Glutamatergic neuron (in vitro differentiated cells): Measurements from ENCODE around the gene PPIB. TPM values are rescaled to one million over a fixed set of nuclear protein-coding genes. Genes with fewer than 3 reads are reported as not detected.

Experiments used
- DNase-seq: peaks from one replicate; pipeline ENCODE4 v3.0.0; 2022
- H3K27ac Mint-ChIP-seq: one replicate; pipeline ENCODE4 v1.8.0; 2020; ENCODE audit warnings: mild to moderate bottlenecking, mixed read lengths, inconsistent platforms; ENCODE audit not compliant: unreplicated experiment
- H3K27me3 Mint-ChIP-seq: one replicate; pipeline ENCODE4 v1.8.0; 2020; ENCODE audit warnings: mild to moderate bottlenecking, moderate library complexity, mixed read lengths, inconsistent platforms; ENCODE audit not compliant: unreplicated experiment
- H3K36me3 Mint-ChIP-seq: one replicate; pipeline ENCODE4 v1.8.0; 2020; ENCODE audit warnings: mild to moderate bottlenecking, mixed read lengths, inconsistent platforms; ENCODE audit not compliant: unreplicated experiment
- H3K4me1 Mint-ChIP-seq: one replicate; pipeline ENCODE4 v1.8.0; 2020; ENCODE audit warnings: mild to moderate bottlenecking, low read depth, mixed read lengths, inconsistent platforms; ENCODE audit not compliant: unreplicated experiment
- H3K4me3 Mint-ChIP-seq: one replicate; pipeline ENCODE4 v1.8.0; 2020; ENCODE audit warnings: mild to moderate bottlenecking, mixed read lengths, inconsistent platforms; ENCODE audit not compliant: unreplicated experiment
- H3K9me3 Mint-ChIP-seq: one replicate; pipeline ENCODE4 v1.8.0; 2020; ENCODE audit warnings: mild to moderate bottlenecking, moderate library complexity, mixed read lengths, inconsistent platforms; ENCODE audit not compliant: unreplicated experiment
- total RNA-seq: library from RNA; stranded (reverse); fragmentation: NEBNext Ultra II Directional; extraction: Animal tissue kit (Norgen Biotek cat#: 25700); gene quantifications from one replicate; pipeline ENCODE4 v1.2.1, GENCODE V29; 2021; ENCODE audit not compliant: unreplicated experiment
- TF ChIP-seq, protein P1 (sequence below): fragments of 200-600 bp; sonication (generic); IDR thresholded peaks from one replicate; pipeline ENCODE4 v1.5.0; 2021; ENCODE audit not compliant: partially characterized antibody, unreplicated experiment

Gene PPIB
- total RNA-seq, 1 donor from 2014 or later = 228 TPM

DNA sequence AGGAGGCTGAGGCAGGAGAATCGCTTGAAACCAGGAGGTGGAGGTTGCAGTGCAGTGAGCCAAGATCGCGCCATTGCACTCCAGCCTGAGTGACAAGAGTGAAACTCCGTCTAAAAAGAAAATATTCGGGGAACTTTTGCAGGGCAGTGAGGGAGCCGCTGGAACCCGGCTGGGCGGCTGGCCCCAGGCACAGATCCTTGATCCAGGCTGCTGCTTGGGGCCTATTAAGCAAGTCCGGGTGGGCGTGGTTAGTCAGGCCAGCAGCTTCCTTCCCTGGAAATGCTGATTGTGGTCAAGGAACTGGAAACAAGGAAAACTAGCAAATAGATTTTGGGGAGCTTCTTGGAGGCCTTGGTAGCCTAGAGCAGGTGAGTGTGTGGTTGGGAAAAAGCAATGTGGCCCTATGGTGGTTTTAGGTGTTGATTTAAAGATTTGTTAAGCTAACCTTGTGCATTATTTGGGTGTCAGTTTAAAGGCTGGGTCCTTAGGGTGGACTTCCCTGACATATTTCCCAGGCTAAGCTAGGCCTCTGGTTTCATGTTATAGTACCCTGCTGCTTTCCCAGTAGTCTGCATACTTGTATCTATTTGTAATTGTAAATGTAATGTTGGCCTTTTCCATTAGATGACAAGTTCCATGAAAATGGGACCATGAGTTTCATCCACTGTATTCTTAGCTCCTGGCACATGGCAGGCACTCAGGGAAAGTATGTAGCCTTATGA lies 29.0 kb downstream of the PPIB start:
- no peaks in the 10 kb centered on the region for H3K27me3 Mint-ChIP-seq

GRCh38 chr15:64132217-64132616 lies 30.6 kb downstream of the PPIB start:
- no peak overlapping the region for H3K4me3 Mint-ChIP-seq
- H3K27me3 Mint-ChIP-seq = no peaks in the 10 kb centered on the region
- H3K9me3 Mint-ChIP-seq = no peaks in the 10 kb centered on the region
- peaks cover 4% of the 10 kb centered on the region for H3K36me3 Mint-ChIP-seq
- H3K27ac Mint-ChIP-seq = no peak overlapping the region
- TF ChIP-seq, protein P1, sequence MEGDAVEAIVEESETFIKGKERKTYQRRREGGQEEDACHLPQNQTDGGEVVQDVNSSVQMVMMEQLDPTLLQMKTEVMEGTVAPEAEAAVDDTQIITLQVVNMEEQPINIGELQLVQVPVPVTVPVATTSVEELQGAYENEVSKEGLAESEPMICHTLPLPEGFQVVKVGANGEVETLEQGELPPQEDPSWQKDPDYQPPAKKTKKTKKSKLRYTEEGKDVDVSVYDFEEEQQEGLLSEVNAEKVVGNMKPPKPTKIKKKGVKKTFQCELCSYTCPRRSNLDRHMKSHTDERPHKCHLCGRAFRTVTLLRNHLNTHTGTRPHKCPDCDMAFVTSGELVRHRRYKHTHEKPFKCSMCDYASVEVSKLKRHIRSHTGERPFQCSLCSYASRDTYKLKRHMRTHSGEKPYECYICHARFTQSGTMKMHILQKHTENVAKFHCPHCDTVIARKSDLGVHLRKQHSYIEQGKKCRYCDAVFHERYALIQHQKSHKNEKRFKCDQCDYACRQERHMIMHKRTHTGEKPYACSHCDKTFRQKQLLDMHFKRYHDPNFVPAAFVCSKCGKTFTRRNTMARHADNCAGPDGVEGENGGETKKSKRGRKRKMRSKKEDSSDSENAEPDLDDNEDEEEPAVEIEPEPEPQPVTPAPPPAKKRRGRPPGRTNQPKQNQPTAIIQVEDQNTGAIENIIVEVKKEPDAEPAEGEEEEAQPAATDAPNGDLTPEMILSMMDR = no peak
- no peaks in the 10 kb centered on the region for H3K4me1 Mint-ChIP-seq
- DNase-seq = no peak

More for the DNA sequence above, 29.0 kb downstream of the PPIB start:
- TF ChIP-seq, protein P1 = no peak
- no peak overlapping the region for H3K27ac Mint-ChIP-seq
- H3K9me3 Mint-ChIP-seq = no peaks in the 10 kb centered on the region
- no peaks in the 10 kb centered on the region for H3K4me1 Mint-ChIP-seq
- H3K4me3 Mint-ChIP-seq = no peak overlapping the region
- DNase-seq = no peak
- H3K36me3 Mint-ChIP-seq = peaks cover 4% of the 10 kb centered on the region

DNA sequence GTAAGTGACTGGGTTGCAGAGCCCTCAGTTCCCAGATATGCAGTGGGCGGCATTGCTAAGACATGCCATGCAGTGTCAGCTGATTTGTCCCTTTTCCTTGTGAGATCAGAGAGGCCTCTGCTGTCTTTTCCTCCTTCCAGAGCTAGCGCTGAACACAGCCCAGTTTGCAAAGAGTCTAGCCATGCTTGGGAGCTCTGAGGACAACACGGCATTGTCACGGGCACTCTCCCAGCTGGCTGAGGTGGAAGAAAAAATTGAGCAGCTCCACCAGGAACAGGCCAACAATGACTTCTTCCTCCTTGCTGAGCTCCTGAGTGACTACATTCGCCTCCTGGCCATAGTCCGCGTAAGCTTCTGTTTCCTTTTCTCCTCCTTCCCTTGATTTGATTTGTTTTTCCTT lies 31.3 kb downstream of the PPIB start:
- H3K36me3 Mint-ChIP-seq = peaks cover 4% of the 10 kb centered on the region
- no peaks in the 10 kb centered on the region for H3K27me3 Mint-ChIP-seq
- DNase-seq = no peak

GRCh38 chr15:64130159-64130558 lies 32.7 kb downstream of the PPIB start:
- Mint-ChIP-seq H3K27me3 (no peaks in the 10 kb centered on the region), H3K36me3 (peaks cover 4% of the 10 kb centered on the region), H3K4me3 (no peak overlapping the region), H3K4me1 (no peaks in the 10 kb centered on the region), H3K9me3 (no peaks in the 10 kb centered on the region), H3K27ac (no peak overlapping the region)
- TF ChIP-seq, protein P1 = no peak
- DNase-seq = no peak

More for the DNA sequence above, 31.3 kb downstream of the PPIB start:
- Mint-ChIP-seq H3K9me3 (no peaks in the 10 kb centered on the region), H3K27ac (no peak overlapping the region), H3K4me3 (no peak overlapping the region), H3K4me1 (no peaks in the 10 kb centered on the region)
- TF ChIP-seq, protein P1 = no peak

- no peaks in the 10 kb centered on the region for H3K9me3 Mint-ChIP-seq
- H3K27ac Mint-ChIP-seq = no peak overlapping the region
- H3K4me1 Mint-ChIP-seq = no peaks in the 10 kb centered on the region
- no peak overlapping the region for H3K4me3 Mint-ChIP-seq
- peaks cover under 1% of the 10 kb centered on the region for H3K36me3 Mint-ChIP-seq
- TF ChIP-seq, protein P1 = no peak
- peaks cover 2% of the 10 kb centered on the region for H3K27me3 Mint-ChIP-seq
- DNase-seq = no peak
Measured at GRCh38 chr15:64127521-64128270, 35.1 kb downstream of the PPIB start.
